HEK293 (cell line): ENCODE data around the gene CASZ1.

ENCODE experiments used
- CTCF ChIP-seq: fragments of 450-650 bp; formaldehyde crosslinking; IDR thresholded peaks from 2 replicates; pipeline ENCODE4 v1.5.1; 2016; ENCODE audit warnings: missing biosample characterization, missing genetic modification characterization
- REST ChIP-seq: fragments of 450-650 bp; formaldehyde crosslinking; IDR thresholded peaks from 2 replicates; pipeline ENCODE4 v1.5.1; 2016; ENCODE audit warnings: missing biosample characterization, missing genetic modification characterization
- ZNF121 ChIP-seq: fragments of 450-650 bp; formaldehyde crosslinking; IDR thresholded peaks from 2 replicates; pipeline ENCODE4 v1.5.1; 2016; ENCODE audit warnings: missing biosample characterization, missing genetic modification characterization
- ZNF292 ChIP-seq: fragments of 450-650 bp; formaldehyde crosslinking; IDR thresholded peaks from 2 replicates; pipeline ENCODE4 v1.5.1; 2016; ENCODE audit warnings: low read depth, missing biosample characterization, missing genetic modification characterization, borderline replicate concordance
- ZNF521 ChIP-seq: fragments of 450-650 bp; formaldehyde crosslinking; IDR thresholded peaks from 2 replicates; pipeline ENCODE4 v1.5.1; 2017; ENCODE audit warnings: missing biosample characterization, mild to moderate bottlenecking, missing genetic modification characterization

- TF ChIP-seq ZNF121 (tag by site-specific recombination) (no peak), ZNF521 (tag by site-specific recombination) (no peak), CTCF (tag by site-specific recombination) (no peak), REST (no peak), ZNF292 (tag by site-specific recombination) (no peak)
These were observed 90.0 kb downstream of the CASZ1 start for GRCh38 chr1:10706376-10706913.
